MM.1S (cell line): ENCODE results near the gene MSI1.
A peak's percentile ranks its signal among the peaks of the same experiment; 100 is the strongest.

ENCODE experiments used
- EZH2 ChIP-seq: fragments of 300-600 bp; sonication (generic); optimal IDR thresholded peaks from 2 replicates; pipeline ENCODE3; 2017; ENCODE audit warnings: low read depth, mild to moderate bottlenecking, antibody characterized with exemption, low read length, mixed read lengths
- TF ChIP-seq, protein P1 (sequence below): fragments of 300-600 bp; sonication (generic); IDR thresholded peaks from 2 replicates; pipeline ENCODE4 v1.5.1; 2016; ENCODE audit warnings: antibody characterized with exemption, low read length, mixed read lengths

DNA sequence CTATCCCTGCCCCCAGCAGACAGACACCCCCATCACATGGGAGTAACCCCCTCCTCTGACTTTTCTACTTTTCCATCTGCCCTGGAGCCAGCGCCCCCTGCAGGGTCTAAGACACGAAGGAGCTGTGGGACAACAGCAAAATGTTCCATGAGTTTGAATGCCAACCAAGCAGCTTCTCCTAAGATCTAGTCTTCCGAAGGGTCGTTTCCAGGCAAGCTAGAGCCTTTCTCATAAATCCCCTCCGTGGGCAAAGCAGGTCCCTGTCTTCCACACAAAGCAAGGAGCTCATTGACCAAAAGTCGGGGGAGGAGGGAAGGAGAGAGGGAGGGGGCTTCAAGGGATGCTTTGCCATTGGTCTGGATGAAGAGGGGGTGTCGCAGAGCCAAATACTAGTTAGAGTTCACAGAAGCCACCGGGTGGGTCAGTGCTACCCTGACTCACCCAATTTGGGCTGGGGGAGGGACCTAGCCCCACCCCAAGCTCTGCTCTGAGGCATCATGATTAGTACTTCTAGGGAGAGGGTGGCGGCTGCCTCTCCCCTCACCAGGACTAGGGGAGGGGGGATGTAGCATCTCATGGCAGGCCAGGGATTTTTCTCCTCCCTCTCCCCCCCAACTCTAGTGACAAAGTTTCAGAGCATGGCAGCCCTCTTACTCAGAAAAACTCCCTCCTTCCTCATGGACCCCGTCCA lies 1.6 kb downstream of the MSI1 start:
- TF ChIP-seq, protein P1, sequence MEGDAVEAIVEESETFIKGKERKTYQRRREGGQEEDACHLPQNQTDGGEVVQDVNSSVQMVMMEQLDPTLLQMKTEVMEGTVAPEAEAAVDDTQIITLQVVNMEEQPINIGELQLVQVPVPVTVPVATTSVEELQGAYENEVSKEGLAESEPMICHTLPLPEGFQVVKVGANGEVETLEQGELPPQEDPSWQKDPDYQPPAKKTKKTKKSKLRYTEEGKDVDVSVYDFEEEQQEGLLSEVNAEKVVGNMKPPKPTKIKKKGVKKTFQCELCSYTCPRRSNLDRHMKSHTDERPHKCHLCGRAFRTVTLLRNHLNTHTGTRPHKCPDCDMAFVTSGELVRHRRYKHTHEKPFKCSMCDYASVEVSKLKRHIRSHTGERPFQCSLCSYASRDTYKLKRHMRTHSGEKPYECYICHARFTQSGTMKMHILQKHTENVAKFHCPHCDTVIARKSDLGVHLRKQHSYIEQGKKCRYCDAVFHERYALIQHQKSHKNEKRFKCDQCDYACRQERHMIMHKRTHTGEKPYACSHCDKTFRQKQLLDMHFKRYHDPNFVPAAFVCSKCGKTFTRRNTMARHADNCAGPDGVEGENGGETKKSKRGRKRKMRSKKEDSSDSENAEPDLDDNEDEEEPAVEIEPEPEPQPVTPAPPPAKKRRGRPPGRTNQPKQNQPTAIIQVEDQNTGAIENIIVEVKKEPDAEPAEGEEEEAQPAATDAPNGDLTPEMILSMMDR = peak; percentile 28
- TF ChIP-seq EZH2 = no peak
